ENCODE data around the gene NAA50.

NAA50 gene

DNA sequence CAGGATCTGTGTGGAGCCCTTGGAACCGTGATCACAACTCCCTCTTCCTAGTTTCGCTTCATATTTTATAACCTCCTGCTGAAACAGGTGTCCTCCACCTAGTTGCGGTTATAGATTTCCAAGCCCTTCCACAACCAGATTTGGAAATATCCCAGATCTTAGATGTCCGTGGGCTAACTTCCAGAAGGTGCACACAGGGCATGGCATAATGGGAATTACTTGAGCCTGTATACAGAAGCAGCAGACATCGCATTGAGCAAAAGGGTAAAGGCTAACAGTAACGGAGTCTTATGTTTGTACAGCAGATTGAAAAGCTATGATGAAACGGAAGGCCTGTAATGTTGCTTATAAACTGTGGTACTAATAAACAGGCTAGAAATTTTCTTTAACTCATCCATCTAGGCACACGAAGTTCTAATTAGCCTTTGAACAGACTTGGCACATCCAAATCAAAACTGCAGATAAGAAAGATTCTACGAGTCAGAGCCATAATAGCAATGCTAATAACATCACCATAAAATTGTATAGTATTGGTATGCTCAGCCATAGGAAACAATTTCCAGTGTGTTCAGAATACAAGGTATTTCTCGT is 48.5 kb downstream of the NAA50 start:
- TF ChIP-seq, protein P1, sequence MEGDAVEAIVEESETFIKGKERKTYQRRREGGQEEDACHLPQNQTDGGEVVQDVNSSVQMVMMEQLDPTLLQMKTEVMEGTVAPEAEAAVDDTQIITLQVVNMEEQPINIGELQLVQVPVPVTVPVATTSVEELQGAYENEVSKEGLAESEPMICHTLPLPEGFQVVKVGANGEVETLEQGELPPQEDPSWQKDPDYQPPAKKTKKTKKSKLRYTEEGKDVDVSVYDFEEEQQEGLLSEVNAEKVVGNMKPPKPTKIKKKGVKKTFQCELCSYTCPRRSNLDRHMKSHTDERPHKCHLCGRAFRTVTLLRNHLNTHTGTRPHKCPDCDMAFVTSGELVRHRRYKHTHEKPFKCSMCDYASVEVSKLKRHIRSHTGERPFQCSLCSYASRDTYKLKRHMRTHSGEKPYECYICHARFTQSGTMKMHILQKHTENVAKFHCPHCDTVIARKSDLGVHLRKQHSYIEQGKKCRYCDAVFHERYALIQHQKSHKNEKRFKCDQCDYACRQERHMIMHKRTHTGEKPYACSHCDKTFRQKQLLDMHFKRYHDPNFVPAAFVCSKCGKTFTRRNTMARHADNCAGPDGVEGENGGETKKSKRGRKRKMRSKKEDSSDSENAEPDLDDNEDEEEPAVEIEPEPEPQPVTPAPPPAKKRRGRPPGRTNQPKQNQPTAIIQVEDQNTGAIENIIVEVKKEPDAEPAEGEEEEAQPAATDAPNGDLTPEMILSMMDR (IDR thresholded peaks at IDR 0.05; ENCODE audit: low read depth, low read length): no peak
- no peak for DNase-seq (ENCODE audit: low read depth, low spot score)
- in situ Hi-C loops (cut with HindIII; ENCODE audit: low sequenced_read_pairs): no loop called here
- peak overlapping the region; percentile 88 for H3K4me3 ChIP-seq (ENCODE audit: low read depth, low read length)

DNA sequence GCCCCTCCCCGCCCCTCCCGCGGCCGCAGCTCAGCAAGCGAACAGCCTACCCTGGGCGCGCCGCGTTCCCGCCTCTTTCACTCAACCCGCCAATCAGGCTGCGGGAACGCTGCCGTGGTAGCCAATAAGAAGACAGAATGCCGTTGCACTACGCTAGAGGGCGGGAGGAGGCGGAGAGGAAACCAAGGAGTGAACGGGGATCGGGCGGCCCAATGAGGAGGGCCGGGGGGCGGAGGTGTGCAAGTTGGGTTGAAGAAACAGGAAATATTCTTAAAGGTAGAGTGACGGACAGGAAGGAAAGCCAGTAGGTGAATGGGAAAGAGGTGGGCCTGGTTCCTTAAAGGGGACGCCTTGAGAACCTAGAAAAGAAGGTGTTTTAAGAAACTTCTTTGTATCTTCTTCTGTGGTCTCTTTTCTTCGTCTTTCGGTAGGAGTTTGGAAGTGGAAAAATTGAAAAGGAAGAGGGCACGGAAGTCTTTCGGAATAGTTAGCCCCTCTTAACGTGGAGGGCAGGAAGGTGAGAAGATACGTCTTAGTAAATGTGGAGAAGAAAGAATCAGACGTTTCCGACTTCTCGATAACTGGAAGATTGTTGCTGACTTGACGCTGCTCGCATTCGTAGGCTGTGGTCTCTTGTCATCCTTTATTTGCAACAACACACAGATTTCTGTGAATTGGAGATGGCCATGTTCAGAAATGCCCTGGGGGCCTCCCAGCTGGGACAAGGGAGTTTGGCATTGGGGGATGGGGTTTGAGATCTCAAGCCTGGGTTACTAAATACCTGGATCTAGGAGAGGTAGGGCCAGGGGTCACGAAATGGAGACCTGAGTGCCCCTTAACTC is 49.2 kb downstream of the NAA50 start:
- in situ Hi-C loops (cut with HindIII; ENCODE audit: low sequenced_read_pairs): no loop called here
- TF ChIP-seq, protein P1 (IDR thresholded peaks at IDR 0.05; ENCODE audit: low read depth, low read length): peak; percentile 10
- peak overlapping the region; percentile 88 for H3K4me3 ChIP-seq (ENCODE audit: low read depth, low read length)
- DNase-seq (ENCODE audit: low read depth, low spot score): peak; percentile 100

DNA sequence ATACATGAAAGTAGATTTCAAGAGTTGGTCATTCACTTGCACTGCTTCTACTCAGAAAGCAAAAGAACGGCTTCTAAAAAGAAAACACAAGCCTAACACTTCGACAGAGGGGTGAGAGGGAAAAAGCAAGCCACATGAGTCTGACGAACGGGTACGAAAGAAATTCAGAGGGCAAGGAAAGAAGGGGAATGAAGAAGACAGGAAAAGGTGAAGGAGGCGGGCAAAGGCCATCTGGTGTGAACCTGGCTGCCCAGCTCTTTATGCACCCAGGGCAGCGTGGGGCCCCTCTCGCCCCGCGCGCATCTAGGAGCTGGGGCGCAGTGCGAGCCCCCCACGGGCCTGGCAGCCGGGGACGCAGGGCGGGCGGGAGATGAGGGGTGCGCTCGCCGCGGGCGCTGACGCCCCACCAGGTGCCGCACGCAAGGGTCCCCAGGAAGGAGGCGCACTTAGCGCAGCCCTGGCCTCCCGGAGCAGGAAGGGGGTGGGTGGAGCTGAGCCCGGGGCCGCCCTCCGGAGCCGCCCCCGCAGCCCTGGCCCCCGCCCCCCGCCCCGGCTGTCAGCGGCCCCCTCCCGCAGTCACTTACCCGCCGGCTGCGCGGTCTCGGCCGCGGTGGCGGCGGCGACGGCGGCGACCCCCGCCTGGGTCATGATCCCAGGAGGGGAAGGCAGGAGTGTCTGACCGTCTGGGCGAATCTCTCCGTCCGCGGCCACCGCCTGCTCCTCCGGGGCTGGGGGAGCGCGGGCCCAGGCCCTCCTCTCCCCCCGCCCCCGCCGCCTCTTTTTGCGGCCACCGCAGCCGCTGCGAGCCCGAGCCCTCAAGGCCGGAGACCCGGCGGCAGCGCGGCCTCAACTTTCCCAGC is 50.0 kb downstream of the NAA50 start, which contains the start of gene USF3:
Gene USF3, minus strand, starts transcription at position 857 of the 860 bp plus-strand sequence. CDS start 21,764 bp downstream, outside the sequence.
- DNase-seq (ENCODE audit: low read depth, low spot score): peak; percentile 52
- TF ChIP-seq, protein P1 (IDR thresholded peaks at IDR 0.05; ENCODE audit: low read depth, low read length): no peak
- in situ Hi-C loops (cut with HindIII; ENCODE audit: low sequenced_read_pairs): no loop called here
- peak within 1 kb of the TSS; percentile 88 for H3K4me3 ChIP-seq (ENCODE audit: low read depth, low read length)

DNA sequence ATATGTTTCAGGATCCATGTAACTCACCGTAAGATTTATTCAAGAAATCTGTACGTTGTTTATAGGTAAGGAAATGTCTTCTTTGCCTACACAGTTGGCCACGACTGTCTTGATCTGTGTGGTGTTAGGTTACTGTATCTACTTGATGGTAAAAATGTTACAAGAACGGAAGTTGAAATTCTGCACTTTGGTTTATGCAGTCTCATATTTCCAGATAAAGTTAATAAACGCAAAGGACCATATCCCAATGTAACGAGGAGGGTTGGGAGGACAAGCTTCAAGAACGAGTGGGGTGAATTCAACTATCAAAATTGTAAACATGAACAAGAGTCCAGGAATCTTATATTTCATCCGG is 50.6 kb downstream of the NAA50 start:
- H3K4me3 ChIP-seq (ENCODE audit: low read depth, low read length): peak overlapping the region; percentile 65
- TF ChIP-seq, protein P1 (IDR thresholded peaks at IDR 0.05; ENCODE audit: low read depth, low read length): no peak
- in situ Hi-C loops (cut with HindIII; ENCODE audit: low sequenced_read_pairs): no loop called here
- DNase-seq (ENCODE audit: low read depth, low spot score): peak; percentile 35

DNA sequence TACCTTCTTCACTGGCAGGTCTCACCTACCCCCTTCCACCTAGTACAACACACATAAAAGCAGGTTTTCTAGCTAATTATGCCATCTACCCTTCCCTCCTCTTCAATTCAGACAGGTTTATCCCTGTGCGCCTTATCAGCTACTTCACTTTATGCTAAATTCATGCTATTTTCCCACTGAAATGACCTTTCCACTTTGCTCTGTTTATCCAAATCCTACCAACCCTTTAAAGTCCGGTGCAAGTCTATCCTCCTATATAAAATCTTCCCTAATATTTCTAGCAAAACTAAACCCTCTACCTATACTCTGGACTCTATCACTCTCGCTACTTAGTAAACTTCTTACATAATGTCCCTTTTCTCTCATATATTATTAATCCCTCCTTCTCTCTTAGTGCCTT is 55.6 kb downstream of the NAA50 start:
- no peak for DNase-seq (ENCODE audit: low read depth, low spot score)
- H3K4me3 ChIP-seq (ENCODE audit: low read depth, low read length): no peak overlapping the region
- TF ChIP-seq, protein P1 (IDR thresholded peaks at IDR 0.05; ENCODE audit: low read depth, low read length): no peak
- in situ Hi-C loops (cut with HindIII; ENCODE audit: low sequenced_read_pairs): no loop called here

DNA sequence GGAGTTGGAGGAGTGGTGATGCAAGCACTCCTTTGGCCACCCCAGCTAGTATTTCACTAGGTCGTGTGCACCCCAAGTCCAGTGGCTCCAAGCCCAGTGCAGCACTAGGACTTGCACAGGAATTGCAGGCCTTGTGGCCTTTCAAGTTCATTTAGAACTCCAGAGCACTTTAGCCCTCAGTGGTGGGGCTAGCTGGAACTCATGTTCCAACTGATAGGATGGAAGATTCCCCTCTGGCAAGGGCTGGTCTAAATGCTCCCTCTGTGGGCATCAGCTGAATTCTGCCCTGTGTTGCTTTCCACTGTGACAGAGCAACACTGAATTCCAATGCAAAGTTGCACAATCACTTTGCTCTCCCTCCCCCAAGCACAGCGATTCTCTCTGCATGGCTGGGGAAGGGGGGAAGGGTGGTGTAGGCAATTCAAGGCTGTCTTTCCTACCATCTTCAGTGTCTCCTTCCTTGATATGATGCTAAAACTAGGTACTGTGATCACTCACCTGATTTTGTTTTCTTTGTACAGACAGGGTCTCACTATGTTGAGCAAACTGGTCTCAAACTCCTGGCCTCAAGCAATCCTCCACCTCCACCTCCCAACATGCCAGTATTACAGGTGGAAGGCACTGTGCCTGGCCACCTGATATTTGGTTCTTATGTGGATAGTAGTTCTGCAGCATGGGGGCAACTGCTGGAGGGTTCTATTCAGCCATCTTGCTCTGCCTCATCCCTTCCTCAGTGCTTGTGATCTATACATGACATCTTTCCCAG is 59.9 kb downstream of the NAA50 start:
- TF ChIP-seq, protein P1 (IDR thresholded peaks at IDR 0.05; ENCODE audit: low read depth, low read length): no peak
- DNase-seq (ENCODE audit: low read depth, low spot score): peak; percentile 26
- in situ Hi-C loops (cut with HindIII; ENCODE audit: low sequenced_read_pairs): no loop called here

More for the DNA sequence above, 59.9 kb downstream of the NAA50 start:
- H3K4me3 ChIP-seq (ENCODE audit: low read depth, low read length): no peak overlapping the region

Measured in astrocyte of the spinal cord (primary cell).